Umbilical cord (tissue), 2 donors: ENCODE measurements around the gene KIF3C. TPM values are rescaled to one million over a fixed set of nuclear protein-coding genes. Genes with fewer than 3 reads are reported as not detected.
"Not testable (repeated sequence)": the region's sequence is repeated elsewhere in the genome, so short reads cannot be mapped to it uniquely, and the experiment has no call there.

Experiments
- DNase-seq: peaks from one replicate; pipeline ENCODE4 v3.0.0-alpha.2; 2015; ENCODE audit warnings: low spot score
- total RNA-seq: library from RNA; depleted of rRNA; stranded (reverse); fragments of >200 nt; gene quantifications from one replicate; pipeline ENCODE4 v1.2.3, GENCODE V29; 2014; ENCODE audit warnings: low replicate concordance; ENCODE audit not compliant: insufficient read depth

The KIF3C gene
- total RNA-seq, 1 donor from 2014 or later: 4.1 TPM

- DNase-seq: not testable (repeated sequence)
Measured at GRCh38 chr2:25999406-25999805, 17.1 kb upstream of the KIF3C start.

- DNase-seq: not testable (repeated sequence)
Measured at GRCh38 chr2:25998816-25999383, 16.6 kb upstream of the KIF3C start.

GRCh38 chr2:25996844-25997243, 14.5 kb upstream of the KIF3C start:
- DNase-seq: no peak

- no peak for DNase-seq
Measured at GRCh38 chr2:25994509-25994908, 12.2 kb upstream of the KIF3C start.

- DNase-seq: no peak
Measured at GRCh38 chr2:25993049-25993448, 10.8 kb upstream of the KIF3C start.

- no peak for DNase-seq
Measured at GRCh38 chr2:25992556-25992955, 10.3 kb upstream of the KIF3C start.

- no peak for DNase-seq
Measured at GRCh38 chr2:25991965-25992364, 9.7 kb upstream of the KIF3C start.

- no peak for DNase-seq
Measured at GRCh38 chr2:25989154-25989553, 6.9 kb upstream of the KIF3C start.

- no peak for DNase-seq
Measured at GRCh38 chr2:25988134-25988533, 5.8 kb upstream of the KIF3C start.

GRCh38 chr2:25983735-25984134, 1.4 kb upstream of the KIF3C start:
- no peak for DNase-seq

- DNase-seq: no peak
Measured at GRCh38 chr2:25982968-25983280, 627 bp upstream of the KIF3C start.

- no peak for DNase-seq
Measured at GRCh38 chr2:25981596-25982272, 563 bp downstream of the KIF3C start.

- no peak for DNase-seq
Measured at GRCh38 chr2:25980951-25981350, 1.3 kb downstream of the KIF3C start.

GRCh38 chr2:25980076-25980887, 2.0 kb downstream of the KIF3C start:
- no peak for DNase-seq

- DNase-seq: no peak
Measured at GRCh38 chr2:25979001-25979400, 3.3 kb downstream of the KIF3C start.

- no peak for DNase-seq
Measured at GRCh38 chr2:25977768-25978167, 4.5 kb downstream of the KIF3C start.

GRCh38 chr2:25976983-25977741, 5.1 kb downstream of the KIF3C start:
- no peak for DNase-seq

GRCh38 chr2:25972049-25972823, 10.1 kb downstream of the KIF3C start:
- no peak for DNase-seq

GRCh38 chr2:25971596-25971995, 10.7 kb downstream of the KIF3C start:
- DNase-seq: no peak

GRCh38 chr2:25966531-25967270, 15.6 kb downstream of the KIF3C start:
- DNase-seq: no peak

- no peak for DNase-seq
Measured at GRCh38 chr2:25964891-25965290, 17.4 kb downstream of the KIF3C start.
